H9 (cell line): ENCODE data around the gene TMEM145. TPM values are rescaled to one million over a fixed set of nuclear protein-coding genes. Genes with fewer than 3 reads are reported as not detected.

Source experiments
- DNase-seq: peaks from one replicate; pipeline ENCODE4 v3.0.0-alpha.2; 2017
- H2AFZ ChIP-seq: one replicate; pipeline ENCODE4 v1.6.1; 2013; ENCODE audit warnings: mild to moderate bottlenecking, low read length, control low read depth, moderate library complexity
- H2AK5ac ChIP-seq: 2 replicates; pipeline ENCODE4 v1.6.1; 2013; ENCODE audit warnings: low read length, control low read depth, mixed read lengths; ENCODE audit not compliant: insufficient read length
- H2BK120ac ChIP-seq: one replicate; pipeline ENCODE4 v1.6.1; 2013; ENCODE audit warnings: low read depth, mild to moderate bottlenecking, low read length, control low read depth, inconsistent platforms; ENCODE audit not compliant: poor library complexity, severe bottlenecking
- H2BK12ac ChIP-seq: 2 replicates; pipeline ENCODE4 v1.6.1; 2013; ENCODE audit warnings: low read length, control low read depth, mixed read lengths, low read depth; ENCODE audit not compliant: insufficient read length
- H2BK15ac ChIP-seq: 2 replicates; pipeline ENCODE4 v1.6.1; 2013; ENCODE audit warnings: low read depth, low read length, control low read depth
- H2BK20ac ChIP-seq: one replicate; pipeline ENCODE4 v1.6.1; 2013; ENCODE audit warnings: low read depth, mild to moderate bottlenecking, low read length, control low read depth, inconsistent platforms; ENCODE audit not compliant: poor library complexity, severe bottlenecking
- H2BK5ac ChIP-seq: 2 replicates; pipeline ENCODE4 v1.6.1; 2013; ENCODE audit warnings: low read length, control low read depth, mixed read lengths; ENCODE audit not compliant: insufficient read length
- H3K14ac ChIP-seq: 2 replicates; pipeline ENCODE4 v1.6.1; 2013; ENCODE audit warnings: low read length, control low read depth; ENCODE audit not compliant: insufficient read depth
- H3K18ac ChIP-seq: 2 replicates; pipeline ENCODE4 v1.6.1; 2013; ENCODE audit warnings: low read depth, mild to moderate bottlenecking, mixed read lengths, low read length, control low read depth; ENCODE audit not compliant: insufficient read length
- H3K23ac ChIP-seq: 2 replicates; pipeline ENCODE4 v1.6.1; 2013; ENCODE audit warnings: low read length, control low read depth, mixed read lengths, low read depth; ENCODE audit not compliant: insufficient read length
- H3K23me2 ChIP-seq: 2 replicates; pipeline ENCODE4 v1.6.1; 2013; ENCODE audit warnings: low read depth, mild to moderate bottlenecking, mixed read lengths, low read length, control low read depth; ENCODE audit not compliant: insufficient read length, poor library complexity, severe bottlenecking
- H3K27ac ChIP-seq: 2 replicates; pipeline ENCODE4 v1.5.1; 2013; ENCODE audit warnings: low read length, control low read depth, mixed read lengths, low read depth; ENCODE audit not compliant: insufficient read length
- H3K27me3 ChIP-seq: 2 replicates; pipeline ENCODE4 v1.6.1; 2013; ENCODE audit warnings: low read length, control low read depth, inconsistent platforms; ENCODE audit not compliant: insufficient read depth
- H3K4ac ChIP-seq: 2 replicates; pipeline ENCODE4 v1.6.1; 2013; ENCODE audit warnings: low read depth, mild to moderate bottlenecking, control low read depth, inconsistent platforms, low read length, moderate library complexity
- H3K4me1 ChIP-seq: 2 replicates; pipeline ENCODE4 v1.6.1; 2013; ENCODE audit warnings: low read length, control low read depth, inconsistent platforms; ENCODE audit not compliant: insufficient read depth
- H3K4me2 ChIP-seq: 2 replicates; pipeline ENCODE4 v1.6.1; 2013; ENCODE audit warnings: low read length, control low read depth, mixed read lengths; ENCODE audit not compliant: insufficient read length, insufficient read depth
- H3K56ac ChIP-seq: 2 replicates; pipeline ENCODE4 v1.6.1; 2013; ENCODE audit warnings: low read depth, mild to moderate bottlenecking, mixed read lengths, low read length, control low read depth; ENCODE audit not compliant: insufficient read length
- H3K79me1 ChIP-seq: 2 replicates; pipeline ENCODE4 v1.6.1; 2013; ENCODE audit warnings: low read depth, mild to moderate bottlenecking, moderate library complexity, low read length, control low read depth, inconsistent platforms; ENCODE audit not compliant: insufficient read depth, poor library complexity, severe bottlenecking
- H3K79me2 ChIP-seq: 2 replicates; pipeline ENCODE4 v1.6.1; 2013; ENCODE audit warnings: low read length, control low read depth, inconsistent platforms; ENCODE audit not compliant: insufficient read depth
- H3K9ac ChIP-seq: 2 replicates; pipeline ENCODE4 v1.6.1; 2013; ENCODE audit warnings: low read length, control low read depth, mixed read lengths; ENCODE audit not compliant: insufficient read length; ENCODE audit errors: extremely low read depth
- H3K9me3 ChIP-seq: one replicate; pipeline ENCODE4 v1.6.1; 2013; ENCODE audit warnings: low read depth, low read length, inconsistent platforms; ENCODE audit not compliant: control insufficient read depth
- H3T11ph ChIP-seq: one replicate; pipeline ENCODE4 v1.6.1; 2013; ENCODE audit warnings: mild to moderate bottlenecking, low read length, control low read depth, inconsistent platforms
- H4K20me1 ChIP-seq: one replicate; pipeline ENCODE4 v1.6.1; 2013; ENCODE audit not compliant: control insufficient read depth, insufficient read length, insufficient read depth
- H4K5ac ChIP-seq: 2 replicates; pipeline ENCODE4 v1.6.1; 2013; ENCODE audit warnings: low read depth, mild to moderate bottlenecking, mixed read lengths, low read length, control low read depth; ENCODE audit not compliant: insufficient read length
- H4K8ac ChIP-seq: replicated peaks from 2 replicates; pipeline ENCODE4 v1.6.1; 2013; ENCODE audit warnings: low read length, control low read depth, mixed read lengths, low read depth; ENCODE audit not compliant: insufficient read length
- H4K91ac ChIP-seq: 2 replicates; pipeline ENCODE4 v1.6.1; 2013; ENCODE audit warnings: low read depth, mild to moderate bottlenecking, moderate library complexity, mixed read lengths, low read length, control low read depth; ENCODE audit not compliant: insufficient read length
- H3K27ac Mint-ChIP-seq, 3 experiments: 2 replicates in 2 of 3; 3 replicates in 1 of 3; pipeline ENCODE4 v1.8.0; 2020 to 2021; ENCODE audit warnings: mixed read lengths in 3 of 3, mild to moderate bottlenecking in 1 of 3, moderate library complexity in 1 of 3
- H3K27me3 Mint-ChIP-seq: 2 replicates; pipeline ENCODE4 v1.8.0; 2021; ENCODE audit warnings: low read depth, mild to moderate bottlenecking, moderate library complexity, mixed read lengths
- H3K36me3 Mint-ChIP-seq, 3 experiments: 2 replicates in 2 of 3; 3 replicates in 1 of 3; pipeline ENCODE4 v1.8.0; 2020 to 2021; ENCODE audit warnings: low read depth in 3 of 3, mixed read lengths in 3 of 3; ENCODE audit not compliant: insufficient read depth in 1 of 3
- H3K4me1 Mint-ChIP-seq, 2 experiments: 2 replicates each; pipeline ENCODE4 v1.8.0; 2020; ENCODE audit warnings: mixed read lengths in 2 of 2
- H3K4me3 Mint-ChIP-seq, 2 experiments: 2 replicates in 1 of 2; 3 replicates in 1 of 2; pipeline ENCODE4 v1.8.0; 2020 to 2021; ENCODE audit warnings: mild to moderate bottlenecking in 2 of 2, mixed read lengths in 2 of 2, moderate library complexity in 1 of 2
- H3K9me3 Mint-ChIP-seq, 2 experiments: 2 replicates in 1 of 2; 3 replicates in 1 of 2; pipeline ENCODE4 v1.8.0; 2020; ENCODE audit warnings: mild to moderate bottlenecking in 2 of 2, mixed read lengths in 2 of 2, moderate library complexity in 1 of 2
- WGBS: extraction: QIAGEN DNeasy Blood & Tissue Kit; methylation state at CpG from one replicate; pipeline ENCODE4 v1.1.7; 2013; ENCODE audit warnings: missing lambda C conversion rate, low lambda C conversion rate, mixed read lengths; ENCODE audit not compliant: insufficient read length; ENCODE audit errors: extremely low coverage; 5-methylcytosine and 5-hydroxymethylcytosine counted together
- total RNA-seq: library from RNA; stranded (reverse); gene quantifications from 2 replicates; pipeline ENCODE4 v1.2.1, GENCODE V29; 2021
- TF ChIP-seq, protein P1 (sequence below): fragments of 200-600 bp; sonication (generic); conservative IDR thresholded peaks from 3 replicates; pipeline ENCODE4 v1.8.0; 2021; ENCODE audit warnings: antibody characterized with exemption, mild to moderate bottlenecking

TMEM145 gene
- total RNA-seq, 1 experiment from 2014 or later = 4.5 TPM

DNA sequence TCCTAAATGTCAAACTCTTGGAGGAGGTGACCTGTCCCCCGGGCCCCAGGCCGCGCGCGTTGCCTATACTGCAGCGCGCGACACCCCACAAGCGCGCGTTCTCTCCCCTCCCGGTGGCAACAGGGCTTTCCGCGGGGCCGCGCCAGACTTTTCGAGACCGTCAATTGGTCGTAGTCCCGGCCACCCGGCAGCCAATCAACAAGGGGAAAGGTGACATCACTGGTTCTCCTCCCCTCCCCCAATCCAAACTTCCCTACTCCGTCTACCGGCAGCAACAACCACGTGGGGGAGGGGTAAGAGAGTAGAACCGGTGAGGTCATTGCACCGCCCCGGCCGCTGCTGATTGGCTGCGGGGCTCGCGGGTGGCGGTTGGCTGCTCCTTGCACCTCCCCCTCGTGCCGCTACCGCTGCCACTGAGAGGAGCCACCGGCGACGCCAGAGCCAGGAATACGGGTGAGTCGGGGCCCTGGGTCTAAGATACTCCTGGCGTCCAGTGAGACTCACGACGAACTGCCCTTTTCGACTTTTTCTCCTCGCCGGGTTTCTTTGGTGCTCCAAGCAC lies 44.9 kb upstream of the TMEM145 start:
- Mint-ChIP-seq H3K4me1 (peaks cover 20 to 25% of the 10 kb centered on the region in 2 experiments), H3K27ac (no peak overlapping the region; a peak in 2 of 7 replicates), H3K4me3 (no peak overlapping the region), H3K36me3 (peaks cover 1 to 3% (median 2%) of the 10 kb centered on the region in 3 experiments; a peak in 4 of 7 replicates), H3K9me3 (no peaks in the 10 kb centered on the region; a peak in 1 of 5 replicates), H3K27me3 (peaks cover 7% of the 10 kb centered on the region)
- no peak overlapping the region; the same call in 1 of the 2 replicates for H3K4ac ChIP-seq
- no peak overlapping the region for H2BK20ac ChIP-seq
- peaks cover 9% of the 10 kb centered on the region for H3K23me2 ChIP-seq
- TF ChIP-seq, protein P1, sequence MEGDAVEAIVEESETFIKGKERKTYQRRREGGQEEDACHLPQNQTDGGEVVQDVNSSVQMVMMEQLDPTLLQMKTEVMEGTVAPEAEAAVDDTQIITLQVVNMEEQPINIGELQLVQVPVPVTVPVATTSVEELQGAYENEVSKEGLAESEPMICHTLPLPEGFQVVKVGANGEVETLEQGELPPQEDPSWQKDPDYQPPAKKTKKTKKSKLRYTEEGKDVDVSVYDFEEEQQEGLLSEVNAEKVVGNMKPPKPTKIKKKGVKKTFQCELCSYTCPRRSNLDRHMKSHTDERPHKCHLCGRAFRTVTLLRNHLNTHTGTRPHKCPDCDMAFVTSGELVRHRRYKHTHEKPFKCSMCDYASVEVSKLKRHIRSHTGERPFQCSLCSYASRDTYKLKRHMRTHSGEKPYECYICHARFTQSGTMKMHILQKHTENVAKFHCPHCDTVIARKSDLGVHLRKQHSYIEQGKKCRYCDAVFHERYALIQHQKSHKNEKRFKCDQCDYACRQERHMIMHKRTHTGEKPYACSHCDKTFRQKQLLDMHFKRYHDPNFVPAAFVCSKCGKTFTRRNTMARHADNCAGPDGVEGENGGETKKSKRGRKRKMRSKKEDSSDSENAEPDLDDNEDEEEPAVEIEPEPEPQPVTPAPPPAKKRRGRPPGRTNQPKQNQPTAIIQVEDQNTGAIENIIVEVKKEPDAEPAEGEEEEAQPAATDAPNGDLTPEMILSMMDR = no peak
- no peaks in the 10 kb centered on the region; the same call in 1 of the 2 replicates for H3K4me1 ChIP-seq
- WGBS = no CpG with 5 or more reads among the region's 46 CpGs
- H2AFZ ChIP-seq = no peak overlapping the region
- no peak overlapping the region for H4K8ac ChIP-seq
- H3K9me3 ChIP-seq = no peaks in the 10 kb centered on the region
- no peak overlapping the region for H3K27ac ChIP-seq
- H3K79me2 ChIP-seq = no peaks in the 10 kb centered on the region
- no peaks in the 10 kb centered on the region for H3K27me3 ChIP-seq
- no peaks in the 10 kb centered on the region for H4K20me1 ChIP-seq
- H3T11ph ChIP-seq = peak overlapping the region; percentile 61
- H3K18ac ChIP-seq = peak overlapping the region; percentile 98
- peak overlapping the region; percentile 84 for H3K9ac ChIP-seq
- no peak overlapping the region for H2AK5ac ChIP-seq
- peak overlapping the region; percentile 68 for H2BK5ac ChIP-seq
- no peak overlapping the region for H3K56ac ChIP-seq
- peak overlapping the region; percentile 89 for H2BK120ac ChIP-seq
- H3K79me1 ChIP-seq = no peaks in the 10 kb centered on the region
- H4K5ac ChIP-seq = no peak overlapping the region
- DNase-seq = peak; percentile 99
- peak overlapping the region; percentile 94 for H3K4me2 ChIP-seq
- no peak overlapping the region for H2BK15ac ChIP-seq
- no peak overlapping the region for H3K23ac ChIP-seq
- H3K14ac ChIP-seq = peak overlapping the region; percentile 99
- no peak overlapping the region for H4K91ac ChIP-seq
- H2BK12ac ChIP-seq = no peak overlapping the region
